ENCODE measurements around the gene GPSM1.

The GPSM1 gene

DNA sequence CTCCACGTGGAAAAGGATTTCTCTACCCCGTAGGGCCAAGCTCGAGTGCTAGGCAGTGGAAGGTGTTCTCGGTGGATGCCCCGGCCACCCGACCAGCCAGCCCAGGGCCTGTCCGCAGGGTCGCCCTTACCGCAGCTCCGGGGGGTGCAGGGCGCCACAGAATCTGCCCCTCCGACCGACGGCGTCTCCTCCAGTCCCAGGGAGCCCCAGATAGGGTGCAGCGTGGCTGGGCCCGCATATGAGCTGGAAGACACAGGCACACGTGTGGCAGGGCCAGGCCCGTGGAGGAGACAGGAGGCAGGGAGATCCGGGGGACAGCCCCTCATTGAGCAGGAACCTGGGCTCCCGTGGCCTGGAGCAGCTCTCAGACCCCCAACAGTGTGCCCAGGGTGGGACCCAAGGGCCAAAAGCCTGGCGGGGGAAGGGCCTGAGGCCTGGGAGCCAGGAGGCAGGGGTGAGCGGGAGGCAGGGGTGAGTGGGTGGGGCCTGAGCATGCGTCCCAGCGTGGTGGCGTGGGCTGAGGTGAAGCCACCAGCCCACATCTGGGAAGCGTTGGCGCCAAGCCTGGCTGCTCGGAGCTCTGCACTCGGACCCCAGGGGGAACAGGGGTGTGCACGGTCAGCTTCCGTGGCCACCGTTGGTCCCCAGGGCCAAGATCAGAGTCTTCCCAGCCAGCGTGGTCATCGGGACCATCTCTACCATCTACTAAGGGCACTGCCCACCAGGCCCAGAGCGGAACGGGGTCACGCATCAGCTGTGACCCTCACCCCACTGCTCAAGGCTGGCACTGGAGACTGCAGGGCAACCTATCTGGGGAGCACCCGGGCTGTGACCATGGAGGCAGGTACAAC, 45.7 kb upstream of the GPSM1 start:
- H3F3A ChIP-seq (ENCODE audit: low read depth), result no peaks in the 10 kb centered on the region
- no peaks in the 10 kb centered on the region for H3K9me3 ChIP-seq (ENCODE audit: insufficient read depth, low read depth, low read length)
- H3K27me3 ChIP-seq (ENCODE audit: insufficient read depth, low read length, poor library complexity, severe bottlenecking), result no peaks in the 10 kb centered on the region
- no peak overlapping the region for H2AFZ ChIP-seq (ENCODE audit: low read length)
- no peaks in the 10 kb centered on the region for H3K9me2 ChIP-seq (replicated peaks; ENCODE audit: low read depth, low read length)
- H3K4me2 ChIP-seq (ENCODE audit: low read depth, low read length, poor library complexity, severe bottlenecking), result no peak overlapping the region
- H3K9ac ChIP-seq (ENCODE audit: low read depth, low read length, poor library complexity, severe bottlenecking), result no peak overlapping the region
- H4K20me1 ChIP-seq (ENCODE audit: insufficient read depth, low read length, poor library complexity, severe bottlenecking), result no peaks in the 10 kb centered on the region
- H3K79me2 ChIP-seq (ENCODE audit: insufficient read depth, low read length), result no peaks in the 10 kb centered on the region
- H3K4me1 ChIP-seq (ENCODE audit: insufficient read depth, low read length, poor library complexity, severe bottlenecking), result peaks cover 4% of the 10 kb centered on the region
- no peak for TF ChIP-seq CTCF (conservative IDR thresholded peaks at IDR 0.05; ENCODE audit: low read length)
- TF ChIP-seq EZH2phosphoT487 (IDR thresholded peaks at IDR 0.05; ENCODE audit: borderline replicate concordance), result no peak
- H3K36me3 ChIP-seq (ENCODE audit: insufficient read depth, low read length), result no peaks in the 10 kb centered on the region
- H3K4me3 ChIP-seq (ENCODE audit: low read length, poor library complexity, severe bottlenecking), result no peak overlapping the region

DNA sequence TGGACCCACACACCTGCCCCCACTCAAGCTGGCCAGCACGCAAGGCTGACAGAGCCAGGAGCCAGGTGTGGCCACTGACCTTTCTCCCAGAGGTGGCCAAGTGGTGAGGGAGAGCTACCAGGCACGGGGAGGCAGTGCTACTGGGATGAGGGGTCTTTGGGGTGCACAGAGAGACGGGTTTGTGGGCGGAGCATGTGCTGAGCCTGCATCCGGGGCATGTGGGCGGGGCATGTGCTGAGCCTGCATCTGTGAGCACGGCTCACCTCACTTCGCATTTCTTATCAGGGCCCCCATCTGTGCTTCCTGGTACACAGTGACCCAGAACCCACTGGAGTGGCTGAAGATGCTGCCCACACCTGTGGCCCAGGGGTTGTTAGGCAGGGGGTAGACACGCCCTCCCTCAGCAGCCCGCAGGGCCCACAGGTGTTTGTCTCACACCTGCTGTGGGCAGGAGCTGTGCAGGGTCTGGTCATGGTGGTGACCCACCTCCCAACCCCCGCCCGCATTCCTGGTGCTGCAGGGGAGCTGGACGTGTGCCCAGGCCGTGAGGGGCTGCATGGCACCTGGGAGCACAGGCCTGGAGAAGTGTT, 45.0 kb upstream of the GPSM1 start:
- no peak overlapping the region for H3K4me3 ChIP-seq (ENCODE audit: low read length, poor library complexity, severe bottlenecking)
- H3K27me3 ChIP-seq (ENCODE audit: insufficient read depth, low read length, poor library complexity, severe bottlenecking), result no peaks in the 10 kb centered on the region
- peaks cover 4% of the 10 kb centered on the region for H3K4me1 ChIP-seq (ENCODE audit: insufficient read depth, low read length, poor library complexity, severe bottlenecking)
- no peaks in the 10 kb centered on the region for H3K36me3 ChIP-seq (ENCODE audit: insufficient read depth, low read length)
- H3K9me3 ChIP-seq (ENCODE audit: insufficient read depth, low read depth, low read length), result no peaks in the 10 kb centered on the region
- H3K4me2 ChIP-seq (ENCODE audit: low read depth, low read length, poor library complexity, severe bottlenecking), result no peak overlapping the region
- H3K79me2 ChIP-seq (ENCODE audit: insufficient read depth, low read length), result no peaks in the 10 kb centered on the region
- H3K9me2 ChIP-seq (replicated peaks; ENCODE audit: low read depth, low read length), result no peaks in the 10 kb centered on the region
- no peak overlapping the region for H2AFZ ChIP-seq (ENCODE audit: low read length)
- H3K9ac ChIP-seq (ENCODE audit: low read depth, low read length, poor library complexity, severe bottlenecking), result no peak overlapping the region
- no peaks in the 10 kb centered on the region for H3F3A ChIP-seq (ENCODE audit: low read depth)
- TF ChIP-seq EZH2phosphoT487 (IDR thresholded peaks at IDR 0.05; ENCODE audit: borderline replicate concordance), result no peak
- no peak for TF ChIP-seq CTCF (conservative IDR thresholded peaks at IDR 0.05; ENCODE audit: low read length)
- H4K20me1 ChIP-seq (ENCODE audit: insufficient read depth, low read length, poor library complexity, severe bottlenecking), result no peaks in the 10 kb centered on the region

GRCh38 chr9:136283291-136284235, 43.8 kb upstream of the GPSM1 start:
- Histone ChIP-seq H3K9me3 (ENCODE audit: insufficient read depth, low read depth, low read length) (no peaks in the 10 kb centered on the region), H3K4me2 (ENCODE audit: low read depth, low read length, poor library complexity, severe bottlenecking) (peak overlapping the region; percentile 36), H4K20me1 (ENCODE audit: insufficient read depth, low read length, poor library complexity, severe bottlenecking) (no peaks in the 10 kb centered on the region), H3K79me2 (ENCODE audit: insufficient read depth, low read length) (no peaks in the 10 kb centered on the region), H2AFZ (ENCODE audit: low read length) (0 out of 2 replicates have a peak overlapping the region, but pooled peaks have one; percentile 18), H3F3A (ENCODE audit: low read depth) (no peaks in the 10 kb centered on the region), H3K4me1 (ENCODE audit: insufficient read depth, low read length, poor library complexity, severe bottlenecking) (peaks cover 4% of the 10 kb centered on the region), H3K4me3 (ENCODE audit: low read length, poor library complexity, severe bottlenecking) (peak overlapping the region; percentile 37), H3K36me3 (ENCODE audit: insufficient read depth, low read length) (no peaks in the 10 kb centered on the region), H3K27me3 (ENCODE audit: insufficient read depth, low read length, poor library complexity, severe bottlenecking) (no peaks in the 10 kb centered on the region), H3K9ac (ENCODE audit: low read depth, low read length, poor library complexity, severe bottlenecking) (no peak overlapping the region), H3K9me2 (replicated peaks; ENCODE audit: low read depth, low read length) (no peaks in the 10 kb centered on the region)
- TF ChIP-seq CTCF (conservative IDR thresholded peaks at IDR 0.05; ENCODE audit: low read length) (peak; percentile 81), EZH2phosphoT487 (IDR thresholded peaks at IDR 0.05; ENCODE audit: borderline replicate concordance) (no peak)
